ENCODE data around the gene PDC. TPM values are rescaled to one million over a fixed set of nuclear protein-coding genes. Genes with fewer than 3 reads are reported as not detected.

Gene PDC
- total and polyA plus RNA-seq, 2 donors (not counting 3 experiments of a cell fraction or from before 2014, with no cell fraction given), result not detected

DNA sequence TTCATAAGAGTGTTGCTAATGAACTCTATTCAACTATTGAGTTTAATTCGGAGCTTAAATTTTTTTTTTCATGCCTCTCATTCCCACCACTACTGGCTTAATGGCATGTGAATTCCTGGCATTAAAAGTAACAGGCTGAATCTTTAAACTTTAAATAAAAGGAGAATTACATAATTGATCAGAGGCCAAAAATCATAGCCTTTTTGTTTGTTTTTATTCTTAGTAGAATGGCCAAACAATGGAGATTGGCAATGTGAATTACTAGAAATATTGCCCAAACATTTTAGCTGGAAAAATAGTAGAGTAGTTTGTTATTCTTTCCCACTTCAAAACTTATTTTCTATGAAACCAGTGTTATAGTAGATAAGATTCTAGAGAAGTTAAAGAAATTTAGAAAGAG is 25.1 kb upstream of the PDC start:
- no peaks in the 10 kb centered on the region for H4K20me1 ChIP-seq (replicated peaks; ENCODE audit: control insufficient read depth, extremely low read depth, insufficient read depth, low read length)
- no peaks in the 10 kb centered on the region for H3K79me2 ChIP-seq (ENCODE audit: control insufficient read depth, insufficient read depth, low read length)
- H3K27me3 ChIP-seq (ENCODE audit: control insufficient read depth in 2 of 2, insufficient read depth in 2 of 2, low read length in 2 of 2), result no peaks in the 10 kb centered on the region
- DNase-seq (ENCODE audit: low read depth, low spot score) (peak; percentile 26), FAIRE-seq (no peak)
- no peak overlapping the region for H3K27ac ChIP-seq (ENCODE audit: insufficient read depth, low read depth, low read length)
- CTCF ChIA-PET, result interaction anchor here (1.0 to 4.5 kb wide), 4 partner anchors 12 to 193 kb away, joined by 3 to 23 read pairs (median 4); no protein-coding TSS in a partner anchor
- no peaks in the 10 kb centered on the region for H3K9me3 ChIP-seq (replicated peaks; ENCODE audit: control insufficient read depth, insufficient read depth, low read length)
- dilution Hi-C loops (cut with MboI; ENCODE audit: extremely low pct_ligation_motif_present, low sequenced_read_pairs), result no loop called here
- TF ChIP-seq POLR2A (IDR thresholded peaks at IDR 0.05; ENCODE audit: low read depth, low read length) (no peak), JUN (IDR thresholded peaks at IDR 0.05; ENCODE audit: borderline replicate concordance, insufficient read depth, insufficient read length, low read depth) (no peak), CTCF (IDR thresholded peaks at IDR 0.05; ENCODE audit: extremely low read depth in 1 of 2, insufficient read depth in 1 of 2, low read depth in 1 of 2, low read length in 2 of 2) (no peak), FOS (IDR thresholded peaks at IDR 0.05; ENCODE audit: borderline replicate concordance, insufficient read depth, low read length) (no peak), MYC (IDR thresholded peaks at IDR 0.05; ENCODE audit: low read depth, low read length) (no peak), POLR2AphosphoS5 (IDR thresholded peaks at IDR 0.05; ENCODE audit: insufficient read depth, low read depth, low read length) (no peak), MAX (IDR thresholded peaks at IDR 0.05; ENCODE audit: insufficient read depth, insufficient read length) (no peak), EZH2 (IDR thresholded peaks at IDR 0.05; ENCODE audit: borderline replicate concordance, low read depth, low read length, severe bottlenecking) (no peak), GATA2 (IDR thresholded peaks at IDR 0.05; ENCODE audit: insufficient read depth, insufficient read length, low read depth, low read length) (no peak)
- intact Hi-C loops (cut with micrococcal nuclease), result no loop called here
- no peak overlapping the region for H3K9ac ChIP-seq (replicated peaks; ENCODE audit: extremely low read depth, insufficient read depth, low read length)
- no peaks in the 10 kb centered on the region for H3K36me3 ChIP-seq (ENCODE audit: control insufficient read depth in 2 of 2, extremely low read depth in 1 of 2, insufficient read depth in 2 of 2, low read length in 2 of 2)
- no peak overlapping the region for H2AFZ ChIP-seq (ENCODE audit: low read depth, low read length)
- no peak overlapping the region for H3K4me3 ChIP-seq (replicated peaks in 1 of 3; ENCODE audit: insufficient read depth in 1 of 3, low read depth in 1 of 3, low read length in 3 of 3)
- H3K9me1 ChIP-seq (replicated peaks; ENCODE audit: control insufficient read depth, extremely low read depth, insufficient read depth, low read length), result no peaks in the 10 kb centered on the region
- POLR2A ChIA-PET, result no interaction called here
- BruUV-seq (replicated peaks), result no TSS peak
- H3K4me2 ChIP-seq (ENCODE audit: insufficient read depth, low read length), result no peak overlapping the region
- H3K4me1 ChIP-seq (ENCODE audit: control insufficient read depth, extremely low read depth, insufficient read depth, low read length), result peaks cover 13% of the 10 kb centered on the region

Measured in endothelial cell of umbilical vein (primary cell).